HEK293 (cell line): ENCODE results near the gene BBC3.

ENCODE experiments used
- AEBP2 ChIP-seq: fragments of 450-650 bp; formaldehyde crosslinking; IDR thresholded peaks from 2 replicates; pipeline ENCODE4 v1.5.1; 2016; ENCODE audit warnings: missing biosample characterization, missing genetic modification characterization, borderline replicate concordance
- ELK4 ChIP-seq: IDR thresholded peaks from 2 replicates; pipeline ENCODE4 v1.6.1; 2011; ENCODE audit warnings: mild to moderate bottlenecking, low read depth, low read length, borderline replicate concordance
- KLF10 ChIP-seq: fragments of 450-650 bp; IDR thresholded peaks from 2 replicates; pipeline ENCODE4 v1.5.1; 2018; ENCODE audit warnings: missing biosample characterization, mild to moderate bottlenecking, missing genetic modification characterization
- KLF9 ChIP-seq: fragments of 450-650 bp; formaldehyde crosslinking; IDR thresholded peaks from 2 replicates; pipeline ENCODE4 v1.5.1; 2016; ENCODE audit warnings: missing biosample characterization, missing genetic modification characterization, low read depth
- PRDM2 ChIP-seq: fragments of 450-650 bp; formaldehyde crosslinking; IDR thresholded peaks from 2 replicates; pipeline ENCODE4 v1.5.1; 2016; ENCODE audit warnings: missing biosample characterization, missing genetic modification characterization, borderline replicate concordance
- ZBTB44 ChIP-seq: fragments of 450-650 bp; IDR thresholded peaks from 2 replicates; pipeline ENCODE4 v1.5.1; 2018; ENCODE audit warnings: missing biosample characterization, mild to moderate bottlenecking, missing genetic modification characterization
- ZBTB6 ChIP-seq: fragments of 450-650 bp; formaldehyde crosslinking; IDR thresholded peaks from 2 replicates; pipeline ENCODE4 v1.5.1; 2017; ENCODE audit warnings: missing biosample characterization, missing genetic modification characterization
- ZNF280D ChIP-seq: fragments of 450-650 bp; formaldehyde crosslinking; IDR thresholded peaks from 2 replicates; pipeline ENCODE4 v1.5.1; 2016; ENCODE audit warnings: missing biosample characterization, missing genetic modification characterization
- ZNF404 ChIP-seq: fragments of 450-650 bp; formaldehyde crosslinking; IDR thresholded peaks from 2 replicates; pipeline ENCODE4 v1.5.1; 2017; ENCODE audit warnings: missing biosample characterization, missing genetic modification characterization
- ZNF561 ChIP-seq: fragments of 450-650 bp; IDR thresholded peaks from 2 replicates; pipeline ENCODE4 v1.5.1; 2018; ENCODE audit warnings: missing biosample characterization, missing genetic modification characterization, borderline replicate concordance
- ZNF747 ChIP-seq: fragments of 450-650 bp; formaldehyde crosslinking; IDR thresholded peaks from 2 replicates; pipeline ENCODE4 v1.5.1; 2016; ENCODE audit warnings: missing biosample characterization, missing genetic modification characterization

The BBC3 gene

GRCh38 chr19:47225746-47226425, 5.1 kb downstream of the BBC3 start (continued):
- TF ChIP-seq PRDM2: no peak
- no peak for TF ChIP-seq ZNF280D (tag by site-specific recombination)
- TF ChIP-seq ZNF561 (tag by site-specific recombination): peak; percentile 82; the same call in 1 of the 2 replicates
- TF ChIP-seq ZBTB6 (tag by site-specific recombination): peak; percentile 41; the same call in 1 of the 2 replicates
- TF ChIP-seq KLF9 (tag by site-specific recombination): no peak; the same call in 1 of the 2 replicates
- no peak for TF ChIP-seq AEBP2 (tag by site-specific recombination)
- TF ChIP-seq ELK4: no peak
- no peak for TF ChIP-seq ZNF404 (tag by site-specific recombination)
- TF ChIP-seq ZBTB44 (tag by site-specific recombination): peak; percentile 72; the same call in 1 of the 2 replicates
- peak; percentile 84; the same call in 1 of the 2 replicates for TF ChIP-seq KLF10 (tag by site-specific recombination)
- no peak for TF ChIP-seq ZNF747 (tag by site-specific recombination)
